ENCODE results near the gene WWOX. TPM values are rescaled to one million over a fixed set of nuclear protein-coding genes. Genes with fewer than 3 reads are reported as not detected.

Gene WWOX
- total RNA-seq, 1 experiment from 2014 or later, result 5.3 TPM

DNA sequence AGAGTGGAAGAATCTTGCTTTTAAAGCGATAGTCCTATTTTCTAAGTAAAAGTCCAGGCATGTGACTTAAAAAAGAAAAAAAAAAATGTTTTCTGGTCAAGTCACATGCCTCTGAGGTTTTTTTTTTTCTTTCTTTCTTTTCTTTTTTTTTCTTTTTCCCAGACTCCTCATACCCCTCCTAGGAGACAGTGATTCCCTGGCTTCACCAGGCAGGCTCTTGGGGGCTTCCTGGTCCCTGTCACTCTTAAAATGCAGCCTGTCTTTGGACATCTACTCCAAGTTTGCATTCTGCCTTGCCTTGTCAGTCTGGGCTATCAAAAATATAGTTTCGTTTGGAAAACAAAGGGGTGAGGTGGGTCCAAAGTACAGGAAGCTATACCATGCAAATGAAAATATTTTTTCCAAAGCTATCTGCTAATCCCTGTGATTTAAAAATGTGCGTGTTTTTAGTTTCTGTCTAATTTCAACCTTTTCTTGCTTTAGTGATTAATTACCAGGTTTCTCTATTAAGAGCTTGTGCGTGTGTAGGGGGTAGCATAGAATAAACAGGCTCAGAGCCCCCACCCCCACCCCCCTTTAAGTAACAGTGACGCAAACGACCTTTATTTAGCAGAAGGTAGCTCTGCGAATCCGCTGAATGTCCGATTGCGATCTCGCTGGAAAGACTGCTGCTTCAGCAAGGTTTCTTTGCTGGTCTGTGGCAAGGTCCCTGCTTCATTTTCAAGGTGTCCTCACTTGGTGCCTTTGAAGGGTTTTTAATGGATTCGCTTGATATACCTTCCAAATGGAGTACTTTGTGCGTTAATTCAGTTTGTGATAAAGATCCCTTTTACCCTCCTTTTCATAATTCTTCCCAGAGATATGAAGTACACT is 510.2 kb downstream of the WWOX start:
- in situ Hi-C loops (cut with HindIII; ENCODE audit: low pct_unique_long_range_greater_than_20kb, low sequenced_read_pairs), result no loop called here
- DNase-seq (ENCODE audit: low read depth, low spot score), result no peak

DNA sequence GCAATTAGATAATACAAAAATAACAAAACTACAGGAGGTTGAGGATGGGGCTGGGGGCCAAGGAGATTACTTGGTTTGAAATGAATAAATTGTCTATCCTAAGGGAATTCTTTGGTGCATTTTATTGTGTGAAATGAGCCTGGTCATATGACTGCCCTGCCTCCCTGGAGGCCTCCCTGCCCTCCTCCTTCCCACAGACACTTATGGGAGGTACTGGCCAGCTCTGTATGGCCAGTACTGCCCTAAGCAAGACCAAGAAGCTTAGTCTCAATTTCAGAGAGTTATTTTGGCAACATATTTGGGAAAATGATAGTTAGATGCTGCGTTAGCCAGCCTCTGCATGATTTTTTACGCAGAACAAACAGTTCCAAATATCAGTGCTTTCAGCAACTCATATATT is 511.9 kb downstream of the WWOX start:
- no peak for DNase-seq (ENCODE audit: low read depth, low spot score)
- in situ Hi-C loops (cut with HindIII; ENCODE audit: low pct_unique_long_range_greater_than_20kb, low sequenced_read_pairs), result no loop called here

DNA sequence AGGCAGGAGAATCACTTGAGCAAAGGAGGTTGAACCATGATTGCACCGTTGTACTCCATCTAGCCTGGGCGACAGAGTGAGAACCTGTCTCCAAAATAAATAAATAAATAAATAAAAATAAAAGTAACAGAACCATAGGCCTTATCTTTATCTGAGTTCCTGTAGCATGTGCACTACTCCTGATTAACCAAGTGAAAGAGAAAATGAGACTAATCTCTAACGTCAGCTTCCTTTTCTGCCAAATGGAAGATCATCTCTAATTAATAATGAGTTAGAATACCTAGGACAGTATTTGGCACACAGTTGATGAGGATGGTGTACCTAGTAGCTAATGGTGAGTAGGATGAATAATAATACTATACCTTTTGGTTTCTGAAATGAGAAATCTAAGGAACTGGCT is 520.4 kb downstream of the WWOX start:
- DNase-seq (ENCODE audit: low read depth, low spot score), result no peak
- in situ Hi-C loops (cut with HindIII; ENCODE audit: low pct_unique_long_range_greater_than_20kb, low sequenced_read_pairs), result no loop called here

DNA sequence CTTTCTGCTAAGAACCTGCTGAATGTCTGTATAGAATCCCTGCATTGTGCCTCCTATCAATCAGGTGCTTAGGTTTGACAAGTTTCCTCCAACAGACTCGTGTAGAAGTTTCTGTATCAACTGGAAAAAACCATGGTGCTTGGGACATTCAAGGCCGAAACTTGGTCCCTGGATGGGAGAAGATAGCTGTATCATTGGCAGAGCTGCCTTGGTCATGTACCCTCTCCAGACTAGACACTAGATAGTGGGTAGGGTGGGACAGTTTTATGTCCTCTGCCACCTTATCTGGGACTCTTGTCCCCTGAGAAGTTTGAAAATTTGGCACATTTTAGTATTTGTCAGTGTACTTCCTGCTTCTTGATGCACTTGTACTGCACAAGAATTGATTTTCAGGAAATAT is 520.8 kb downstream of the WWOX start:
- in situ Hi-C loops (cut with HindIII; ENCODE audit: low pct_unique_long_range_greater_than_20kb, low sequenced_read_pairs), result no loop called here
- no peak for DNase-seq (ENCODE audit: low read depth, low spot score)

DNA sequence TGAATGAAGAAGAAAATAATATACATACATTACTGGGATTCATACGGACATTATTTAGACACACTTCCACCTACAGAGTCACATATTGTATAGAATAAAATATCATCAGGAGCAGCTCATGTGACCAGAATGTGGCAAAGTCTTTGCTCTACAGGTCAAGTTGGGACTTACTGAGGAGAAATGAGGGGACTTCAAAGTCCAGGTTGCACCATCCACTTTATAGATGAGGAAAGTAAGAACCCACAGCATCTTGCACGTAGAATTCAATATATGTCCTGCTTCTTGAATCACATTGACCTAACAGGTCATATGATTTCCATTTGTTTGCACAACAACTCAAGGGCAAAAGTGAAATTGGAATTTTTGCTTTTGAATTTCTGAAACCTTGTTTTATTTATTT is 524.3 kb downstream of the WWOX start:
- in situ Hi-C loops (cut with HindIII; ENCODE audit: low pct_unique_long_range_greater_than_20kb, low sequenced_read_pairs), result no loop called here
- no peak for DNase-seq (ENCODE audit: low read depth, low spot score)

DNA sequence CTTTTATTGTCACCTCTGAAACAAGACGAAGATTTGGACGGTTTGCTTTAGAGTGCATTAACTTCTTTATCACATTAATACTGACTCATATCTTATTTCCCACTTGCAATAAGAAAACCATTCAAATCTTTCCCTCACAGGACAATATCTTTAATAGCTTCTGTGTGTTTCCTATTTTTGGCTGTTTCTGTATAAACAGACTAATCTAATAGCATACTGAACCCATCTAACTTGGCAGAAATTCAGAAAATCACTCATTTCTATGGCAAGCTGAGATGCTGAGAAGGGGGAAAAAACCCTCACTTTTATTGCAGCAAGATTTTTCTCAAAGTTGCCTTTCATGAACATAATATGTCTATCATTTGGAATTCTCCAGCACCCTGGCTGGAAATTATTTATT is 524.9 kb downstream of the WWOX start:
- in situ Hi-C loops (cut with HindIII; ENCODE audit: low pct_unique_long_range_greater_than_20kb, low sequenced_read_pairs), result no loop called here
- DNase-seq (ENCODE audit: low read depth, low spot score), result no peak

DNA sequence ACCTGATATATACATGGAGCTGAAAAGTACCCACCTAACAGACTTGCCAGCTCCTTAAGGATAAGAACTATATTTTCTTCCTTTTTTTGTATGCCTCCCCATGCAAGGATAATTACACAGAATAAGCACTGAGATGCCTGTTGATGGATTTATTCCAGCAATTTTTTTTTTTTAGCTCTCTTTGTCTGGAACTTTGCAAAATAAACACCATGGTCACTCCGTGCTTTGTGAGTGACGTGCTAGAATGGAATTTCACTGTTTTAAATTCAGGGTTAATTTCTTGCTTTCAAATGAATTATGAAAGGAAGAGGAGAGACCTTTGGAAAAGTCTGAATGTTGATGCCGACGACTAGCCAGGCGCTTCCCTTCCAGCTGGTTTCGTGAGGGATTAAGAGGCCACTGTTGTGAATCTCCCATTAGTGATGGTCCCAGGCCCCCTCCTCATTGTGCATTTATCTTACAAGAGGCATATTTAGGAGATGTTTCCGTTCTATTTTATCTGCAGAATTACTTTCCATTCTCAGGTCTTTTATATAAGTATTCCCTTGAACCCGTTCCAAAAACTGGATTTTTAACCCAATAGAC is 529.1 kb downstream of the WWOX start:
- DNase-seq (ENCODE audit: low read depth, low spot score), result no peak
- in situ Hi-C loops (cut with HindIII; ENCODE audit: low pct_unique_long_range_greater_than_20kb, low sequenced_read_pairs), result no loop called here

DNA sequence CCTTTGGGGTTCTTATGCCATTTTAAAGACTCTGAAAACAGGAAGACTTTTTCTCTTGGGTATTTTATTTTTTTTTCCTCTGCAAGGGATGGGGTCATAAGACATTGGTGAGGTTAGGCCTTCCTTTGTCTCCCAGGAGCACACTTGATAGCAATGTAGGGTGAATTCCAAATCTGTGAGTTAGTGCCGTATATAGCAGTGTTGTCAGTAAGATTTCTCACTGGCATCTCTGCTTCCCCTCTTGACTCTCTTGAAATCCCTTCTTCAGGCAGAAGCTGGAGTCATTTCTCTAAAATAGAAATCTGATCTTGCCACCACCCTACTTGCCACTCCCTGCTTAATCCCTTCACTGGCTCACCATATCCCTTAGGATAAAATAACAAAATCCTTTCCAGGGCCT is 529.7 kb downstream of the WWOX start:
- in situ Hi-C loops (cut with HindIII; ENCODE audit: low pct_unique_long_range_greater_than_20kb, low sequenced_read_pairs), result no loop called here
- DNase-seq (ENCODE audit: low read depth, low spot score), result no peak

DNA sequence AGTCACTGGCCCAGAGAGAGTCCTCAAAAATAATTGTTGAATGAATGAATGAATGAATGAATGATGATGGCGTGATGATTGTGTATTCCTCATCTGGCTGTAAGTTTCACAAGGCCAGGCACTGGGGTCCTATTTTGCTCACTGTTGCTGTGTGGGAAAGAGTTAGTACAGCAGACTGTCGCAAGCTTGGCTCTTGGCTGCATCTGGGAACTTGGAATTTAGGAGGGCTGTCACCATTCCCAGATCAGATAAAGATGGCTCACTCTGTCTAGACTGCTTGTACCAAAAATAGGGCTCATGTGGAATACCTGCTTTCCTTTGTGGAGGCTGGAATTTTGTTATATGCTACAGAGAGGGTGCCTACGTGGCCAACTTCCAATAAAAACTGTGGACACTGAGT is 530.6 kb downstream of the WWOX start:
- no peak for DNase-seq (ENCODE audit: low read depth, low spot score)
- in situ Hi-C loops (cut with HindIII; ENCODE audit: low pct_unique_long_range_greater_than_20kb, low sequenced_read_pairs), result no loop called here

DNA sequence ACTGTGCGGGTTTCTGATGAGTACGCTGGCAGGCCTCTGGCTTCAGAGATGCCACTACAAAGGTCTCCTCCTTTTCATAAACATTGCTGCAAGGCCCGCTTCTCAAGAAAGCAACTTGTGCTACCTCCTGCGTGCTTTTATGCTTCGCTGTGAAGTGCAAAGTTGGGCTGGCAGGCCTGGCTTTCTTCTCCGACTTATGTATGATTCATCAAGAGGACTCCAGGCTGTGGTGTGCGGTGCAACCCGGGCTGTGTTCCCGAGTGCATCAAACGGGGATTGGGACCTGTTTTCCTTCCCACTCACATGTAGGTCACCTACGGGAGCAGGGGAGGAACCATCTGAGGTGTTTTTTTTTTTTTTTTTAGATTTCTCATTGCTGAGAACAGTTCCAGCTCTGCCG is 534.1 kb downstream of the WWOX start:
- no peak for DNase-seq (ENCODE audit: low read depth, low spot score)
- in situ Hi-C loops (cut with HindIII; ENCODE audit: low pct_unique_long_range_greater_than_20kb, low sequenced_read_pairs), result no loop called here

DNA sequence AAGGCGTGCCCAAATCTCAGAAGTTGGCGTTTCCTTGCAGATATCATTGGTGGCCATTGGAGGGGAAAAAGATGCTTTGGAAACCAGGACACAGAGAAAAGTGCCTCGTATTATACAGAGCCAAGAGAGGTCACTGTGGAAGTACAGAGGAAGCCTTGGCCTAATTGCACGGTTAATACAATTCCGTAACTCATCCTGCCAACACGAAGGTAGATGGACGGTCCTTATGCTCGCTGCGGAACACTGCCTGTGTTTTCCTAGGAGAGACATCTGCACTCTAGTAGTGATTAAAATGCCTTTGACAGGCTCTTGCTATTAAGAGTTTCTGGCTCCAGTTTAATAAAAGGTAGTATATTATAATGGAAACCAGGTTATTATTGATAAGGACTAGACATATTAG is 536.4 kb downstream of the WWOX start:
- in situ Hi-C loops (cut with HindIII; ENCODE audit: low pct_unique_long_range_greater_than_20kb, low sequenced_read_pairs), result no loop called here
- no peak for DNase-seq (ENCODE audit: low read depth, low spot score)

DNA sequence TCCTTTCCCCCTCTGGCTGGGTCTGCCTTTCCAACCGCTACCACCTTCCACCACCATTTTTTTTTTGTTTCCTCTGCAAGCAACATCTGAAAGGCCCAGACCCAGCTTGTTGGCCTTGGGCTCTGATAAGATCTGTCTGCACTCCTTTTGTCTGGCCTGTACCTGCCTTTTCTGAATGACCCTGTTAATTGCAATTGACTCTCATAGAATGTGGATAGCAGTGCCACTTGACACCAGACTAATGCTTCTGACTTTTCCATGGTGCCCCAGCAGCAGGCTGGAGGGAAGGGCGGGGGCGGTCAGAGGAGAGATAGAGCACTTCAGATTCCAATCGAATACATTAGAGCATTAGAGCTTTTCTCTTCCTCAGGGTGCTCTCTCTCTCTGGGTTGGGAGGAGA is 538.9 kb downstream of the WWOX start:
- in situ Hi-C loops (cut with HindIII; ENCODE audit: low pct_unique_long_range_greater_than_20kb, low sequenced_read_pairs), result no loop called here
- no peak for DNase-seq (ENCODE audit: low read depth, low spot score)

DNA sequence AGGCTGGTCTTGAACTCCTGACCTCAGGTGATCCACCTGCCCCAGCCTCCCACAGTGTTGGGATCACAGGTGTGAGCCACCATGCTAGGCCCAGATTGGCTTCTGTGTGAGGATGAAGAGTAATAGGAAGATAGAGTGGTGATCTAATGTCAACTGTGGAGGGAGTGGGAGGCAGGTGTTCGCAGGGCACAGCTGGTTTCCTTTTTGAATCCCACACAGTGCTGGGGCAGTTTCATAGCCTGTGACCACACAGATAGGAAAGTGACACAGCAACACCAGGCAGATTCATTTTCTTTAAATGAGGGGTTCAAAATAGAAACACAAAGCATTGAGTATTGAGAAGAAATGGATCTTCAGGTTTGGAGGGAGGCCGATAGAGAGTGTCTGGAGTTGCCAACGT is 540.3 kb downstream of the WWOX start:
- in situ Hi-C loops (cut with HindIII; ENCODE audit: low pct_unique_long_range_greater_than_20kb, low sequenced_read_pairs), result no loop called here
- DNase-seq (ENCODE audit: low read depth, low spot score), result no peak

DNA sequence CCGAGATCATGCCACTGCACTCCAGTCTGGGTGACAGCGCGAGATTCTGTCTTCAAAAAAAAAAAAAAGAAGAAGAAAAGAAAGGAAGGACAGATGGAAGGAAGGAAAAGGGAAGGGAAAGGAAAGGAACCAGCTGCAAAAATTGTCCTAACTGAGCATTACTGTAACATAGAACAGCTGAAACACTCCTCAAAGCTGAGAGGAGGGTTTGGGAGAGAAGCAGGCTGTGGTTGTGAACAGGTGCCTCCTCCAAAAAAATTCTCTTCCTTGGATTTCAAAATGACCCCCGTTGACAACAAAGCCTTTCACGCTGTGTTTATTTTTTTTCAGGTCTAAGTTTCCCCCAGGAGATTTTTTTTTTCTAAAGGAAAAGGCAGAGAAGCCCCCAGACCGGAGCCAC is 541.4 kb downstream of the WWOX start:
- no peak for DNase-seq (ENCODE audit: low read depth, low spot score)
- in situ Hi-C loops (cut with HindIII; ENCODE audit: low pct_unique_long_range_greater_than_20kb, low sequenced_read_pairs), result no loop called here

DNA sequence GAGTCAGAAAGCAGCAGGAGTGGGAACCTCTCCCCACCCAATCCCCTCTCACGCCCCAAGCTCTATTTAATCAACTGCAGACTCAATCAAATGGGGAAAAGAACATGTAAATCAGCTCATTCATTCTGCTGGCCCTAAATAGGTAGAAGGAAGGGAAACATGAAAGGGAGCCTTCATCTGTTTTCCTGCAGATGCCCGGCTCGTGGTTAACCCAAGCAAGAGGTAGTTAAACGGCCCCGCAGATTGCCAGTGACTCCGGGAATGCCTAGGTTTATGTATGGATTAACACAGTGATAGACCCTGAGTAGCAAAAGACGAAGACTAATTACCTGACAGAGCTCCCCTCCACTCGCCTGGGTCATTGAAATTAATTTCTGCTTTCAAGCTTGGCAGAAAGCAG is 542.0 kb downstream of the WWOX start:
- in situ Hi-C loops (cut with HindIII; ENCODE audit: low pct_unique_long_range_greater_than_20kb, low sequenced_read_pairs), result no loop called here
- DNase-seq (ENCODE audit: low read depth, low spot score), result no peak

DNA sequence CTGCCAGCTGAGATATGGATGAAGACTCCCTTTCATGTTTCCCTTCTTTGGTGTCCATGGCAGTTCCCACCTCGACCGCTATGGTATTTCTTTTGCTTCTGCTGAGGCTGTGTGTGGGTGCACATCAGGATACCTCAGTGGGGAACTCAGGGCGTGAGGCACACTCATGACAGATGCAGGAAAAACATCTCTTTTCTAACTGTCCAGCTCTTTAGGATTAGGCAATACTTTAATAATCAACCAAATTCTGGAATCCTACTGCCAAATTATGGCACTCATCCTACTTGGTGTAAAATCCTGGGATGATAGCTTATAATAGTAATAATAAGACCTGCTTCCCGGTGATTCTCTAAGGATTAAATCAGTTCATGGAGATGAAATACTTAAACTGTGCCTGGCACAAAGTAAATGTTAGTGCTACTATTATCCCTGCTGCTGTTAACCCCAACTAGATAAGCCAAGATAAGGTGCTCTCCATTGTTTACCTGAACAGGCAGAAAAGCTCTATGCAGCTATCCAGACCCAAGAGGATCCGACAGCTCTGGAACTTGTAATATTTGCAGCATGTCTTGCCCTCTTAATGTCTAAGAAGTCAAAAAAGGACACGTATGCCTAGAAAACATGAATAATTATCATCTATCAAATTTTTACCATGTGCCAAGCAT is 543.3 kb downstream of the WWOX start:
- DNase-seq (ENCODE audit: low read depth, low spot score), result no peak
- in situ Hi-C loops (cut with HindIII; ENCODE audit: low pct_unique_long_range_greater_than_20kb, low sequenced_read_pairs), result no loop called here

DNA sequence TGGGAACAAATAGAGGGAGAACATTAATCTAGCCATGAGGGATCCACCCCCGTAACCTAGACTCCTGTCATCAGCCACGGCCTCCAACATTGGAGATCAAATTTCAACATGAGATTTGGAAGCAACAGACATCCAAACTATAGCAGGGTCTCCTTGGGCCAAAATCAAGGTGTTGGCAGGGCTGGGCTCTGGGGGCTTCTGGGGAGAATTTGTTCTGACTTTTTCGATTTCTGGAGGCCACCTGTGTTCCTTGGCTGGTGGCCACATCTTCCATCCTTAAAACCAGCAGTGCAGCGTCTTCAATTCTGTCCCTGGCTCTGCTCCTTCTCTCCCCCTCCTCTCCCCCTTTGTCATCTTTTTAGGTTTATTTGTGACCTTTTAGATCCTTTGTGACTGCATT is 546.2 kb downstream of the WWOX start:
- DNase-seq (ENCODE audit: low read depth, low spot score), result no peak
- in situ Hi-C loops (cut with HindIII; ENCODE audit: low pct_unique_long_range_greater_than_20kb, low sequenced_read_pairs), result no loop called here

DNA sequence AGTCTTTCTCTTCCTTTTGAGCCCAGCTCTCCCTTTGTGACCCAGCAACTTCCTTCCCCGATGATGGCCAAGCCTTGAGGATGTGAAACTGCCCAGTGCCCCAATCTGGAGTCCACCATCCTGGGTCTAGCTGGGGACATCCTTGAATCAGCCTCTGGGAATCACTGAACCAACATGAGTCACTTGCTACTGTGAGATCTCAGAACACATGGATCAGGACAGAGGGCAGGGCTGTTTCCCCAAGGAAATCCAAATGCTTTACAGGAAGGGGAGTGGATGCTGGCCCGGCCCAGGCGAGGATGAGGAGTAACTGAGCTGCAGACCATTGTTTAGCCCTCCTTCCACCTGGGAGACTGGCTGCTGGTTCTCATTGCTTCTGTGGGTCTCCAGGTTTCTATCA is 547.6 kb downstream of the WWOX start:
- DNase-seq (ENCODE audit: low read depth, low spot score), result no peak
- in situ Hi-C loops (cut with HindIII; ENCODE audit: low pct_unique_long_range_greater_than_20kb, low sequenced_read_pairs), result no loop called here

DNA sequence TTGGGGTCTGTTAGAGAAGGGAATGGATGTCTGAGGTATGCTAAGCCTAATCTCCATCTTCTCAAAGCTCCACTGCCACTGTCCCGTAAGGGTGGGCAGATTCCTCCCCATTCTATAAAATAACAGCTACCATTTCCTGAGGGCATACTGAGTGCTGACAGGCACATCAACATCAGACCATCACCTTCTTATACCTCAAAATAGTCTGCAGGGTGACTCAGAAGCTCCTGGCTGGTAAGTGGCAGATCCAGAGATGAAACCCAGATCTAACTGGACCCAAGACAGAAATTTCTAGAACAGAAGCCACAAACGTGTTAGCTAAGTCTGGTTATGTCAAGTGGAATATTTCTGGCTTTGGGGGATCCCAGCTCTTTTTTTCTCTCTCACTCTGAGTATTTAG is 548.0 kb downstream of the WWOX start:
- no peak for DNase-seq (ENCODE audit: low read depth, low spot score)
- in situ Hi-C loops (cut with HindIII; ENCODE audit: low pct_unique_long_range_greater_than_20kb, low sequenced_read_pairs), result no loop called here
